Testis (tissue), 3 donors: Measurements from ENCODE around the gene NR2E1. TPM values are rescaled to one million over a fixed set of nuclear protein-coding genes. Genes with fewer than 3 reads are reported as not detected.

ENCODE experiments used
- DNase-seq: peaks from one replicate; pipeline ENCODE4 v3.0.0-alpha.2; 2019
- H3K27ac ChIP-seq, 2 donors: fragments of 200-600 bp; sonication (generic); one replicate each; pipeline ENCODE4 v1.5.1; 2019
- H3K27me3 ChIP-seq: fragments of 200-600 bp; sonication (generic); one replicate; pipeline ENCODE4 v1.5.1; 2019
- H3K36me3 ChIP-seq: fragments of 200-600 bp; sonication (generic); one replicate; pipeline ENCODE4 v1.5.1; 2017; ENCODE audit warnings: low read depth; ENCODE audit errors: missing control alignments
- H3K4me1 ChIP-seq: fragments of 200-600 bp; sonication (generic); one replicate; pipeline ENCODE4 v1.5.1; 2019
- H3K4me3 ChIP-seq, 2 donors: fragments of 200-600 bp; sonication (generic); one replicate each; pipeline ENCODE4 v1.5.1; 2017 to 2019
- H3K9me3 ChIP-seq: fragments of 200-600 bp; sonication (generic); one replicate; pipeline ENCODE4 v1.5.1; 2017
- POLR2A ChIP-seq: fragments of 450-650 bp; IDR thresholded peaks from one replicate; pipeline ENCODE4 v1.6.1; 2017; ENCODE audit warnings: antibody characterized with exemption, mild to moderate bottlenecking, moderate library complexity
- WGBS, 2 donors: methylation state at CpG; one replicate each; pipeline ENCODE4 v1.1.5; 2018; 5-methylcytosine and 5-hydroxymethylcytosine counted together
- intact Hi-C: fragments of 100-400 bp; cut with DNase I; formaldehyde crosslinking; loops from one replicate; pipeline ENCODE4 v1.15.1; 2023; ENCODE audit warnings: low total_unique reads
- polyA plus RNA-seq: library from polyadenylated mRNA; stranded (reverse); fragments of 350-450 nt; fragmentation: Illumina TruSeq; extraction: RNeasy Lipid Tissue Mini Kit (QIAGEN cat#74804); gene quantifications from one replicate; pipeline ENCODE4 v1.2.3, GENCODE V29; 2014; ENCODE audit warnings: low read depth, low replicate concordance; ENCODE audit not compliant: insufficient read depth
- total RNA-seq, 2 donors: library from RNA; depleted of rRNA; stranded (reverse); fragments of >200 nt; gene quantifications; one replicate each; pipeline ENCODE4 v1.2.3, GENCODE V29; 2016
- TF ChIP-seq, protein P1 (sequence below), 3 experiments: fragments of 450-650 bp in 2 of 3; fragments of 200-600 bp in 1 of 3; sonication (generic) in 1 of 3; IDR thresholded peaks; one replicate each; pipeline ENCODE4 v1.5.1; 2016 to 2019; ENCODE audit warnings: antibody characterized with exemption in 3 of 3, mild to moderate bottlenecking in 2 of 3, moderate library complexity in 1 of 3

The NR2E1 gene
- total and polyA plus RNA-seq, 3 donors from 2014 or later, result 0.12 to 0.39 (median 0.30) TPM

DNA sequence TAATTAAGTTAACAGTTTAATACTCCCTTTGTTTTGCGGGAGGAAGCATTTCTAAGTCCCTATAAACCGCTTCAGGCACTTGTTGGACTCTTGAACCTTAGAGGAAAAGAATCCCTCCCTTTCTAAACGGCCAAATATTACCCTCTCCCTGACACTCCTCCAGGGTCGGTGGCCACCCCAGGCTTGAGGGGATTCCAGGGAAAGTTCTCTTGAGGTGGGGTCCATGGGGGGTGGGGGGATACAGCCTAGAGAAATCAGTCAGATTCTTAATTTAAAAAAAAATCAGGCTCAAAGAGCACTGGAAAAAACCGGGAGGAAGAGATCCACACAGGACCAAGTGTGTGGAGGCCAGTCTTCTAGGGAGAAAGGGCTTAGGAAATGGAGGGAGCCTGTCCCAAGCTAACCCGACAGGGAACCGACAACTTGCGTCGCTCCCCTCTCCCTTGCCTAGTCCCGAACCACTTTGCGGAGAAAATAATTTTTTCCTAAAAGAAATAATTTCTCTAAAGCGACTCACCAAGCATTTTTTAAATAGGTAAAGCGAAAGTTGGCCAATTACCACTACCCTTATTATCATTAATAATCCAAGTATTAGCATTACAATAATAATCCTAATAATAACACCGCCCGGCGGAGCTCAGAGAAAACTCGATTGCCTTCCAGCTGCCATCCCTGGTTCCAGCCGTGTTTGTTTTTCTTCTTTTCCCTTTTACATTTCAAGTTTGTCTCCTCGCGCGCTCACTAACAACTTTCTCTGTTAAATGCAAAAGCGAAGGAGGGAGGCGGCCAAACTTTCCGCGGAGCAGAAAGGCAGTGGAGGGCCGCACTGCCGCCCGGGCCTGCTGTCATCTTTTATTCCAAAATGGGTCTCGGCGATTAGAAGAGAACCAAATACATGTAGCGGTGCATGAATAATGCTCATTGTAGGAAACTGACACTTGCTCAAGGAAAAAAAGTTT lies 4.8 kb downstream of the NR2E1 start:
- Histone ChIP-seq H3K4me3 (no peak overlapping the region), H3K36me3 (no peaks in the 10 kb centered on the region), H3K27ac (no peak overlapping the region), H3K27me3 (peaks cover 11% of the 10 kb centered on the region), H3K4me1 (peaks cover 20% of the 10 kb centered on the region), H3K9me3 (no peaks in the 10 kb centered on the region)
- no peak for DNase-seq
- intact Hi-C loops, result no loop called here
- TF ChIP-seq, protein P1, sequence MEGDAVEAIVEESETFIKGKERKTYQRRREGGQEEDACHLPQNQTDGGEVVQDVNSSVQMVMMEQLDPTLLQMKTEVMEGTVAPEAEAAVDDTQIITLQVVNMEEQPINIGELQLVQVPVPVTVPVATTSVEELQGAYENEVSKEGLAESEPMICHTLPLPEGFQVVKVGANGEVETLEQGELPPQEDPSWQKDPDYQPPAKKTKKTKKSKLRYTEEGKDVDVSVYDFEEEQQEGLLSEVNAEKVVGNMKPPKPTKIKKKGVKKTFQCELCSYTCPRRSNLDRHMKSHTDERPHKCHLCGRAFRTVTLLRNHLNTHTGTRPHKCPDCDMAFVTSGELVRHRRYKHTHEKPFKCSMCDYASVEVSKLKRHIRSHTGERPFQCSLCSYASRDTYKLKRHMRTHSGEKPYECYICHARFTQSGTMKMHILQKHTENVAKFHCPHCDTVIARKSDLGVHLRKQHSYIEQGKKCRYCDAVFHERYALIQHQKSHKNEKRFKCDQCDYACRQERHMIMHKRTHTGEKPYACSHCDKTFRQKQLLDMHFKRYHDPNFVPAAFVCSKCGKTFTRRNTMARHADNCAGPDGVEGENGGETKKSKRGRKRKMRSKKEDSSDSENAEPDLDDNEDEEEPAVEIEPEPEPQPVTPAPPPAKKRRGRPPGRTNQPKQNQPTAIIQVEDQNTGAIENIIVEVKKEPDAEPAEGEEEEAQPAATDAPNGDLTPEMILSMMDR (IDR thresholded peaks at IDR 0.05), result no peak
- no peak for TF ChIP-seq POLR2A
- 19 to 21% methylated on average over 31 of the region's 31 CpGs for WGBS, 2 donors

DNA sequence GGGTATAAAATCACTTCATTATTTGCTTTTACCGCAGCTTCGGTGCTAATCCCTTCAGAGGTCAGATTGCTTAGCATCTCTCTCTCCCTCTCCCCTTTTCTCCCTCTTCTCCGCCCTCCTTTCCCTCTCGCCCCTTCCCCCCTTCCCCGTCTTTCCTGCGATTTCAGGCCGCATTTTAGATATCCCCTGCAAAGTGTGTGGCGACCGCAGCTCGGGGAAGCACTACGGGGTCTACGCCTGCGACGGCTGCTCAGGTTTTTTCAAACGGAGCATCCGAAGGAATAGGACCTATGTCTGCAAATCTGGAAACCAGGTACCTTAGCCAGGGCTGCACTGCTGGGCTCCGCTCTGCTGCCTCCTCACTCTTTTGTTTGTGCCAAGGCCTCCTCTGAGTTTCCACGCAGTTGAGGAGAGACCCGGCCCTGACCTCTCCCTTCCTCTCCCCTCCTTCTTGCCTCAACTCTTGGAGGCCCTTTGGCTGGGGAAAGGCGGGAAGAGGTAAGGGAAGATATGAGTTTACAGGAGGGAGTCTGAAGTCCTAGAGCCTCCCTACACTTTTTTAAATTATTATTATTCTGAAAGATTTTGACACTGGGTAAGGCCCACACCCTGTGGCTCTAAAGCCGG lies 5.6 kb downstream of the NR2E1 start:
- WGBS, 2 donors, result 32 to 38% methylated on average over 21 of the region's 21 CpGs
- Histone ChIP-seq H3K27me3 (peaks cover 11% of the 10 kb centered on the region), H3K36me3 (no peaks in the 10 kb centered on the region), H3K4me1 (peaks cover 17% of the 10 kb centered on the region), H3K9me3 (no peaks in the 10 kb centered on the region), H3K4me3 (no peak overlapping the region), H3K27ac (no peak overlapping the region)
- DNase-seq, result no peak
- TF ChIP-seq, protein P1 (IDR thresholded peaks at IDR 0.05), result no peak
- TF ChIP-seq POLR2A, result no peak
- intact Hi-C loops, result no loop called here

DNA sequence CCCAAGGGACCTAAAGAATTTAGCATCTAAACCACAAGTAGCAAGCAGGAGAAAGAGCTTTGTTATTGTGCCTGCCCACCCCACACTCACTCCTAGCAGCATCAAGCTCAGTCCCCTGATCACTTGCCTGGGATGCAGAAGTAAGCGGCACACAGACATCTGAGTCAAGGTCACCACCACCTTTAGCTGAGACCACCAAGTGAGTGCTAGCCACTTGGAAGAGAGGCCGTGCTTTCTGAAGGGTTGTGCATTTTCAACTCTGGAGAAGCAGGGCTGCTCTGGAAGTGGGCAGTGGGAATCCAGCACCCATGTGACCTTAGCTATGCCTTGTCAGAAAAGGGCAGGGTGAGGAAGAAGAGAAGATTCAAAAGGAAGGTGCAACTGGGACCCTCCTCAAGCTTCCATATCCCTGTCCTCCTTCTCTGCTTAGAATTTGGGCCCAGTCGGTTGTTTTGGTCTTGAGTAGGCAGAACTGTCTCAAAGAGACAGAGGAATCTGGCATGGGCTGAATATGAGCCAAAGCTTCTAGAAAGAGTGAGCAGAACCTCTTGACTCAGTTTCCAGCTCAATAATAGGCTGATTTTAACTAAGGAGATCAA lies 6.2 kb downstream of the NR2E1 start:
- WGBS, 2 donors, result 46 to 57% methylated on average over 3 of the region's 3 CpGs
- H3K4me1 ChIP-seq, result peaks cover 17% of the 10 kb centered on the region

DNA sequence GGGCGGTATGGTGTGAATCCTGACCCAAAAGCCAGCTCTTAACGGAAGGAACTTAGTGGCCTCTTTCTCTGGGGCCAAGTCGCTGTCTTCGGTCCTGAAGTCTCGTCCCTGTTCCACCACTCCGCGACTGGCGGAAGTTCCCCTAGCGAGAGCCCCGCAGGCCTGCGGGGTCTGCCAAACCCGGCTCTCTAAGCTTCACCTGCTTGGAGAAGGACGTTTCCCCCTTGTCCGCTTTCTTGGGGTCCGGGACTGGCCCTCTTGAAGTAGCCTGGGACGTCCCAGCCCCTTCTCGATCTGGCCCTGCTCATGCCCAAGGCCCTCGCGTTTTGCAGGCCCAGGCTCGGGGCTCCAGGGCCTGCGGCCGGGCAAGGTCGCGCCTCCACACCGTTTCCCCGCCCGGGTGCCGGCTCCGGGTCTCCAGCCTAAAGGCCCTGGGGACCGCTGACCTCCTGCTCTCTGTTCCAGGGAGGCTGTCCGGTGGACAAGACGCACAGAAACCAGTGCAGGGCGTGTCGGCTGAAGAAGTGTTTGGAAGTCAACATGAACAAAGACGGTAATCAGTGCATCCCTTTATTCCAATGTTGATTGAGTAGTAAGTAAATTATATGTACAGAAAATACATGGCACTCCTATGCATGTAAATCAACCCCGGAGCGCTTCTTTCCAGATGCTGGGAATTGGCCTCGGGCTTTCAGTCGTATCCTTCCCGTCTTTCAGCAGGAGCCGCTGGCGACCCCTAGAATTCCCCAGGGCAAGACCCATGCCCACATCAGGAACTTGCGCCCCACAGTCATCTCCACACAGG lies 8.8 kb downstream of the NR2E1 start:
- Histone ChIP-seq H3K9me3 (no peaks in the 10 kb centered on the region), H3K27ac (no peak overlapping the region), H3K36me3 (no peaks in the 10 kb centered on the region), H3K4me1 (peaks cover 1% of the 10 kb centered on the region), H3K27me3 (peaks cover 11% of the 10 kb centered on the region), H3K4me3 (no peak overlapping the region)
- TF ChIP-seq, protein P1 (IDR thresholded peaks at IDR 0.05), result no peak
- TF ChIP-seq POLR2A, result no peak
- intact Hi-C loops, result no loop called here
- 12% methylated on average over 26 to 43 of the region's 43 CpGs for WGBS, 2 donors
- no peak for DNase-seq

More for the DNA sequence above, 6.2 kb downstream of the NR2E1 start:
- Histone ChIP-seq H3K4me3 (no peak overlapping the region), H3K27ac (no peak overlapping the region), H3K36me3 (no peaks in the 10 kb centered on the region), H3K9me3 (no peaks in the 10 kb centered on the region), H3K27me3 (peaks cover 11% of the 10 kb centered on the region)
- DNase-seq, result no peak
- TF ChIP-seq POLR2A, result no peak
- TF ChIP-seq, protein P1 (IDR thresholded peaks at IDR 0.05), result no peak
- intact Hi-C loops, result no loop called here
